GM23338 (cell line): ENCODE data around the gene VWA3B.

Experiments
- CREB1 ChIP-seq: fragments of 250-450 bp; sonication (Bioruptor Pico); IDR thresholded peaks from 2 replicates; pipeline ENCODE4 v1.5.0; 2020; ENCODE audit warnings: low read depth, mild to moderate bottlenecking, moderate library complexity
- CTCF ChIP-seq, 2 experiments: fragments of 200-600 bp in 1 of 2; sonication (generic) in 1 of 2; conservative IDR thresholded peaks; 2 replicates each; pipeline versions ENCODE4 v1.5.1 to v1.6.1; 2016 to 2017; ENCODE audit warnings: antibody characterized with exemption in 2 of 2, low read depth in 2 of 2, mild to moderate bottlenecking in 2 of 2, moderate library complexity in 1 of 2
- EZH2 ChIP-seq: fragments of 200-600 bp; sonication (generic); IDR thresholded peaks from one replicate; pipeline ENCODE4 v1.8.0; 2017; ENCODE audit warnings: antibody characterized with exemption, mild to moderate bottlenecking, low read depth; ENCODE audit not compliant: unreplicated experiment
- EZH2phosphoT487 ChIP-seq: fragments of 200-600 bp; sonication (generic); IDR thresholded peaks from one replicate; pipeline ENCODE4 v1.8.1; 2018; ENCODE audit warnings: antibody characterized with exemption; ENCODE audit not compliant: unreplicated experiment
- JUNB ChIP-seq: IDR thresholded peaks from one replicate; pipeline ENCODE4 v1.6.1; 2016; ENCODE audit warnings: antibody characterized with exemption; ENCODE audit not compliant: unreplicated experiment
- POLR2AphosphoS5 ChIP-seq: IDR thresholded peaks from 2 replicates; pipeline ENCODE4 v1.6.1; 2016; ENCODE audit warnings: antibody characterized with exemption, low read depth
- REST ChIP-seq: IDR thresholded peaks from one replicate; pipeline ENCODE4 v1.6.1; 2018; ENCODE audit warnings: antibody characterized with exemption; ENCODE audit not compliant: unreplicated experiment

GRCh38 chr2:98253461-98254070 is 166.6 kb downstream of the VWA3B start:
- TF ChIP-seq CTCF (conservative IDR thresholded peaks at IDR 0.05; ENCODE audit: low read depth in 2 of 2) (no peak), POLR2AphosphoS5 (no peak), EZH2 (no peak), EZH2phosphoT487 (no peak), REST (no peak), JUNB (no peak), CREB1 (CRISPR knock-in tag) (no peak)
